ENCODE data around the gene TOMM20.
"Not testable (repeated sequence)": the region's sequence is repeated elsewhere in the genome, so short reads cannot be mapped to it uniquely, and the experiment has no call there.

The TOMM20 gene

DNA sequence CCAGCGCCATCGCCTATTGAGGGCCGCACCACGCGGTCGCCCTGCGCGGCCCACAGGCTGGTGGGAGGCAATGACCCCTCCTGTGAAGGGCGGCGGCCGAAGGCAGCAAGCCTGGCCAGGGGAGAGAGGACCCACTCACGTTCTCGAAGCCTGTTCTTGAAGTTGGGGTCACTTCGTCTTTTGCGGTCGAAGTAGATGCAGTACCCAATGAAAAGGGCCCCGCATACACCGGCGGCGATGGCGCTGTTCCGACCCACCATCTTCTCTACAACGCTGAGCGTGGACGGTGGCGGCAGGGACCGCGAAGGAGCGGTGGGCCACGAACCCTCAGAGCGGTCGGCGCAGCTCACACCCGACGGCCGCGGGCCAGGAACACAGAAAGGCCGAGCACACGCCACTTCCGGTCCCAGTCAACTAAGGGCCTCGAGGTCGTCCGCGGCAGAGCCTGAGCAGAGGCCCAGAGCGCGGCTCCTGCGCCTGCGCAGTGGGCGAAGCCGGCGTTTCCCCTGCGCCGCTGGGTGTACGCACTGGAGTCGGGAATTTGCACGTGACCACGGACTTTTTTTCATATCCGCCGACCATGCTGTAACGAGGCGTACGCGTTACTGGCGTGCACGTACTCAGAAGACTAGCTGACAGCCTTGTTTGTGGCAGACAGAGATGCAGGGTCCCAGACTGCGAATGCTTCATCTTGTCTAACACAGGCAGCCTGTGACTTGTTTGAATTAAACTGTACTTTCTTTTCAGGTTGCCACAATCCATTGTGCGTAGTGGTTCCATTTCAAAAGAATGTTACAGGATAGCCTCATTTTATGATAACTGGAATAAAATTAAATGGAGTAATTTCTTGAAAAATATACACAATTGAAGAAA, at the start of gene TOMM20:
Gene TOMM20 (minus strand): TSS at position 382 of the 873 bp plus-strand sequence. CDS start 122 bp downstream, at position 260.
- peak; percentile 85 to 96 (median 94) for DNase-seq

DNA sequence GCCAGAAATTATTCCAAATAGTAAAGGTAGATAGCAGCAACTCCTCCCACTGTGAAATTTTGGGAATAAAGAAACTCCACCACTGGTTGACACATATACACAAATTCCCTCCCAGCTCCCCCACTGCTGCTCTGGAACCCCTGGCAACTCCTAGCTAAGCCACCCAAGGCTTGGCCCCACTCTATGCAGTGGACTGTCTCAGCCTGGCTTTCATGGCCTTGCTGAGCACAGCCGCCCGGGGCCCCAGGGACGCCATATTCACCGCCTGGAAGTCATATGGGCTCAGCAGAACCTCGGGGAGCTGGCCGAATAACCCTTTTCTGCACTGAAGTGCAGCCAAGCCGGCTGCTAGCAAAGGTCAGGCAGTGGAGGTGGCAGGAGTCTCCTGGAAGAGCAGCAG, 47.8 kb upstream of the TOMM20 start:
- no peak for DNase-seq

DNA sequence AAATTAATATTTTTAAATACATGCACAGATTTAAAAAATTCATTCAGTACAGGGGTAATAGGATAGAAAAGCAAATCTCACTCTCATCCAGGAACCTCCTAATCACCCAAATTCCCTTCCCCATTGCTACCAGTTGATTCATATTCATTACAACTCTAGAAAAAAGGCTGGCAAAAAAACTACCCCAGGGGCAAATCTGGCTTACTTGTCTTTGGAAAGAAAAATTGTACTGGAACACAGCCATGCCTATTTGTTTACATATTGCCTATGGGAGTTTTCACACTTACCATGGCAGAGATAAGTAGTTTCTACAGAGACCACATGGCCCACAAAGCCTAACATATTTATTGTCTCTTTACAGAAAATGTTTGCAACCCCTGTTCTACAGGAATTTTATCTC, 41.3 kb upstream of the TOMM20 start:
- no peak for DNase-seq

- DNase-seq, result no peak
These were observed 39.7 kb upstream of the TOMM20 start for GRCh38 chr1:235168375-235168774.

GRCh38 chr1:235161685-235162327, 33.2 kb upstream of the TOMM20 start:
- DNase-seq, result no peak

GRCh38 chr1:235160957-235161684, 32.5 kb upstream of the TOMM20 start, which contains the start of gene RBM34:
Gene RBM34, minus strand, starts transcription at chr1:235161250. Its CDS starts 24 bp downstream, at chr1:235161226.
- DNase-seq, result peak; percentile 83 to 93 (median 88)

DNA sequence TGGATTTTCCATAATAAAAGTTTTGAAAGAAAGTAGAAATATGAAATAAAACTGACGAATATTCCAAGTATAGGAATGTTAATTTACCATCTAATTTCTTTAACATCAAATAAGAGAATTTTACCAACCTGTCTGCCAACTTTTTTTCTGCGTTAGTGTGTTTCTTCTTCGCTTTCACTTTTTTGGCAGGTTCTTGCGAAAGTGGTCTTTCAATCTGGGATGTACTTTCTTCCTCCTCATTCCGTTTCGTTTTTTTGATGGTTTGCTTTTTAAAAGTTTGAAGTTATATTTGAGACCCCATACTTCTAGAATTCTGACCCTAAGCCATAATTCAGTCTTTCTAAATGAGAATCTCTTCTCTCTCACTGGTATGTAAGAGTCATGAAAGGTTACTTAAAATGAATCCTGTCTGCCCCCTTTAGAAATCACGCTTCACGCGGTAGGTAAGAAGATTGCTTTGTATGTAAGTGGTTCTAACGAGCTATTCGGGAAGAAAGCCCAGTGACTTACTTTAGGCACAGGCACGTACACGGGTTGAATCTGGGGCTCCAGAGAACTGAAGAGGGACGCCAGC, 31.8 kb upstream of the TOMM20 start:
- DNase-seq, result peak in 2 of 6 experiments; percentile 65 to 80

DNA sequence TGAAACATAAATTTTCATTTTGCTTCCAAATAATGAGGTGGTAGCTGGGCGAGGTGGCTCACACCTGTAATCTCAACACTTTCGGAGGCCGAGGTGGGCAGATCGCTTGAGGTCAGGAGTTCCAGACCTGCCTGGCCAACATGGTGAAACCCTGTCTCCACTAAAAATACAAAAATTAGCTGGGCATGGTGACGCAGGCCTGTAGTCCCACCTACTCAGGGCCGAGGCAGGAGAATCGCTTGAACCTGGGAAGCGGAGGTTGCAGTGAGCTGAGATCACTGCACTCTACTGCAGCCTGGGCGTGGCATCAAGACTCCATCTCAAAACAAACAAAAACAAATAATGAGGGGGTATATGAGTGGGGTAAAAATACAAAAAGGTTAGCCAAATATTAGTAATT, 31.3 kb upstream of the TOMM20 start:
- DNase-seq, result not testable (repeated sequence)

- not testable (repeated sequence) for DNase-seq
These were observed 30.6 kb upstream of the TOMM20 start for GRCh38 chr1:235159284-235159683.

DNA sequence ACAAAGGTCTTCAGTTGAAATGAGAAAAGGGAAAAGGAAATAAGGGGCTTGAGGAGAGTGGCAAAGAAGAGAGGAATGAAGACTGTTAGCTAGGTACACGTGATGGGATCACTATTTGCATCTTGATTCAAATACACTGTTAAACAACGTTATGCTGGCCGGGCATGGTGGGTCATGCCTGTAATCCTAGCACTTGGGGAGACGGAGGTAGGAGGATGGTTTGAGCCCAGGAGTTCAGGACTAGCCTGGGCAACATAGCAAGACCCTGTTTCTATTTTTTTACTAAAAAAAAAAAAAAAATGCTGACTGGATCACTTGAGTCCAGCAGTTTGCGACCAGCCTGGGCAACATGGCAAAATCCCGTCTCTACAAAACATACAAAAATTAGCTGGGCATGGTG, 30.0 kb upstream of the TOMM20 start:
- DNase-seq, result no peak

- no peak for DNase-seq
These were observed 28.5 kb upstream of the TOMM20 start for GRCh38 chr1:235157150-235157549.

DNA sequence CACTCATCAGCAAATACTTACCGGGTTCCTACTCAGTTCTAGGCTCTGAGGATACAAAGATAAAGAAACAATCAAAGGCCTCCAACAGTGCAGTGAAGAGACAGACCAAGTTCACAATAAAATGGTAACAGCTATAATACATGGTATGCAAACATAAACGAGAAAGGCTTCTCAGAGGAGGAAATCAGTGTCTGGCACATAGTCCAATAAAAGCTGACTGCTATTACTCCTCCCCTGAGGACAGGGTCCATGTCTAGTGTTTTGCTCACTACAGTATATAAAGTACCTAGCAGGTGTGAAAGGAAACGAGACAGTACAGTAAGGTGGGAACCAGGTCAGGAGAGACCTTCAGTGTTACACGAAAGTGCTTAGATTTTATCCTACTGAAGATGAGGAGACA, 28.1 kb upstream of the TOMM20 start:
- DNase-seq, result no peak

DNA sequence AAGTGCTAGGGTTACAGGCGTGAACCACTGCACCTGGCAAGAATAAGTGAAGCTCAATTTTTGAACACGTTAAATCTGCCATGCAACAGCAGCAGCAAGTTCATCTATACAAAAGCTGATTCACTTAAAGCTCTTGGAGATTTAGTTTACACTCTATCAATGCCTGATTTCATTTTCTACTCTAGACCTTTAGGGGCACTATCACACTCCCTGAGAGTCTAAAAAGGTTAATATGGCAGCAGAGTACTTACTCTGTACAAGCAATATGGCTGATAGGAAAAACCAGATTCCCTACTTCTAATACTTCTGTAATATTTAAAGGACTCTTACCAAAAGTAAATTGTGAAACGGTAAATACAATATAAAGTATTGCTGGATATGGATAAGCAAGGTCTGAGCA, 27.6 kb upstream of the TOMM20 start:
- no peak for DNase-seq

DNA sequence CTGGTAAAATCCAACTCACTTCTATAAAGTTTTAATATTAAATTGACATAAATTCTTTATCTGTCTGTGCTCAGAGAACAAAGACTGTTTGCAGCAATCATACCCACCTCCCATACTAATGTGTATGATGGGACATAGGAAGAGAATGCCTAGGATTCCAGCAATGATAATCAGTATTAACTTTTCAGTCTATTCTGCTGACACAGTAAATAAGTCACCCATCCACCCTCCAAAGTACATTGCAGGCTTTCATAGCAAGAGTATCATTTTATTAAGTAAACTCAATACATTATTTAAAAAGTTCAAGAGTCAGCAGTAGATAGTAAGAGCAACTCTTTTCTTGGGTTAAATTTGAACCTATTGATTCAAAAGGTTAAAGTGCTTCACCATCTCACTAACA, 23.6 kb upstream of the TOMM20 start:
- DNase-seq, result no peak

DNA sequence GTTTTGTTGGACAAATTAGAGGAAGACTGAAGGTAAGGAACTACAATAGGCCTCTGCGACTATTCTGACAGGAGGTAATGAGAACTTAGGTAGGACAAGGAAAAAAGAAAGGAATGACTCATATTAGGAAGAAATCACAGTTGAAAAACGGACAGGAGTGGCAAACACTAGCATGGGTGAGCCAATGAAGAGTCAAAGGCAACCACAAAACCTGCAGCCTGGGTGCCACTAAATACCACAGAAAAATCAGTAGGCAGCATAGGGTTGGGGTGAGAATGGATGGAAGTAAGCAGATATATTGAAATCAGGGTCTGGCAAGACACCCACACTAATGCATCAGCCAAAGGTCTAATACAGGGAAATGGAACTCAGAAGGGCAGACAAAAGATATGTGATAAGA, 22.4 kb upstream of the TOMM20 start:
- no peak for DNase-seq

- DNase-seq, result no peak
These were observed 21.2 kb upstream of the TOMM20 start for GRCh38 chr1:235149824-235150223.

GRCh38 chr1:235147269-235147668, 18.6 kb upstream of the TOMM20 start:
- DNase-seq, result no peak

DNA sequence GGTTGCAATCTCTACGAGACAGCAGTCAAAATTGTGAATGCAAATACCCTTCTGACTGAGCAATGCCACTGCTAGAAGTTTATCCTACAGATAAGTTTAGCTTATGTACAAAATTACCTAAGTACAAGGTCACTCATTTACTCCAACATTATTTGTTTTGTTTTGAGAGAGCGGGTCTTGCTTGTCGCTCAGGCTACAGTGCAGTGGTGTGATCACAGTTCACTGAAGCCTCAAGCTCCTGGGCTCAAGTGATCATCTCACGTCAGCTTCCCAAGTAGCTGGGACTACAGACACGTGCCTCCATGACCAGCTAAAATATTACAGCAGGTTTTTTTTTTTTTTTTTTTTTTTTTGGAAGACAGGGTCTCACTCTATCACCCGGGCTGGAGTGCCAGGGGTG, 17.0 kb upstream of the TOMM20 start:
- DNase-seq, result no peak

- DNase-seq, result no peak
These were observed 14.4 kb upstream of the TOMM20 start for GRCh38 chr1:235142991-235143390.

DNA sequence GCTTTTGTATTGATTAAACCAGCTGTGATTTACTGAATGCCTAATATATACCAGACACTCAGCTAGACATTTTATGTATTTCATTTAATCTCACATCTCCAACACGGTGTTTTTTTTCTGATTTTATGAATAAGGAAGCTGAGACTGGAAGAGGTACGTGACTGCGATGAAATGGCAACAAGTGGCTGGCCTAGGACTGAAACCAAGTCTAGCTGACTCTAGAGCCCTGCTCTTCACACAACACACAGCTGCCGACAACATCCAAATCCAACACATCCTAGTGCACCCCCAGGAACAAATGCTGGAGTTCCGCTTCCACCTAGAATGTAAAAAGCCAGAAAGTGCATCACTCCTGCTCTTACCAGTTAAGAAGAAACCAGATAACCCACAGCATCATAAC, 10.7 kb upstream of the TOMM20 start:
- no peak for DNase-seq

DNA sequence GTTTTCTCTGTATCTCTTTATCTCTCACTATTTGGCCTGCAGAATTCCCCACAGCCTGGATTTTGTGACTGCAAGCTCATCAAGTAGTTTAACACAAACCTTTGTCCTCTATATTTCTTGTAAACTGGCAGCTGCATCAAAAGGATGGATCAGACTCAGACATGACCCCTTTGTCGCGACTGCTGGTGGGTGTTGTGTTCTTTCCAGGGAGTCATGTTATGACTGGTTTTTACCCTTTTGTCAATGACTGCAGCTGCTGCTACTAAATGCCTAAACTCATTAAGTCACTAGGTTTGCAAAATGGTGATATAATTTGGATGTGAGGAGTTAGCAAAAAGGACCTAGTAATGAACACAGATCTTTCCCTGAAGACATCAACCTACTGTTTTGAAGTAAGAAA, 10.2 kb upstream of the TOMM20 start:
- DNase-seq, result no peak

- DNase-seq, result no peak
These were observed 7.5 kb upstream of the TOMM20 start for GRCh38 chr1:235136111-235136510.

DNA sequence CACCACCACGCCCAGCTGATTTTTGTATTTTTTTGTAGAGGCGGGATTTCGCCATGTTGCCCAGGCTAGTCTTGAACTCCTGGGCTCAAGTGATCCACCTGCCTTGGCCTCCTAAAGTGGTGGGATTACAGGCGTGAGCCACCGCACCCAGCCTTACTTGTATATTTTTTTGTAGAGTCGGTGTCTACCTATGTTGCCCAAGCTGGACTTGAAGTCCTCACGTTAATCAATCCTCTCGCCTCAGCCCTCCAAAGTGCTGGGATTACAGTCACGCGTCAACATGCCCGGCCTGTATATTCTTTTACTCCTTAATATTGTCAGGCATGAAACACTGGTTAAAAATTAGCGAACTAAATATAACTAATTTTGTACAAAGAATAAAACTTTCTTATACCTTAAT, 5.5 kb upstream of the TOMM20 start:
- no peak for DNase-seq

Data from stimulated activated naive CD4-positive, alpha-beta T cell (primary cell).